C4-2B (cell line): ENCODE data around the gene UGT1A8.

Experiments
- ZFX ChIP-seq: fragments of 450-650 bp; IDR thresholded peaks from 2 replicates; pipeline ENCODE4 v1.6.1; 2017
- TF ChIP-seq, protein P1 (sequence below): fragments of 450-650 bp; conservative IDR thresholded peaks from 2 replicates; pipeline ENCODE4 v1.5.1; 2017; ENCODE audit warnings: mild to moderate bottlenecking

DNA sequence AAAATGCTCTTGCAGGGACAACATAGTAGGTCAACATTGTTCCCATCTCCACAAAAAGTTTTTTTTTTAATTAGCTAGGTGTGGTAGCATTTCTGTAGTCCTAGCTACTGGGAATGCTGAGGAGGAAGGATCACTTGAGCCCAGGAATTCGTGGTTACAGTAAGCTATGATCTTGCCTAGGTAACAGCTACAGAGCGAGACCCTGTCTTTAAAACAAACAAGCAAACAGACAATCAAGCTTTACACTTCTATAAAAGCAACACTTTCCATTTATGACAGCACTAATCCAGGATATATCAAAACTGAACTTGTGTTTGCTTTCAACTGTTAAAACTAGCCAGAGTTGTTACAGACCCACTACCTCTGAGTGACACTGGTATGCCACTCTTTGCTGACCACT is 123.4 kb downstream of the UGT1A8 start:
- TF ChIP-seq, protein P1, sequence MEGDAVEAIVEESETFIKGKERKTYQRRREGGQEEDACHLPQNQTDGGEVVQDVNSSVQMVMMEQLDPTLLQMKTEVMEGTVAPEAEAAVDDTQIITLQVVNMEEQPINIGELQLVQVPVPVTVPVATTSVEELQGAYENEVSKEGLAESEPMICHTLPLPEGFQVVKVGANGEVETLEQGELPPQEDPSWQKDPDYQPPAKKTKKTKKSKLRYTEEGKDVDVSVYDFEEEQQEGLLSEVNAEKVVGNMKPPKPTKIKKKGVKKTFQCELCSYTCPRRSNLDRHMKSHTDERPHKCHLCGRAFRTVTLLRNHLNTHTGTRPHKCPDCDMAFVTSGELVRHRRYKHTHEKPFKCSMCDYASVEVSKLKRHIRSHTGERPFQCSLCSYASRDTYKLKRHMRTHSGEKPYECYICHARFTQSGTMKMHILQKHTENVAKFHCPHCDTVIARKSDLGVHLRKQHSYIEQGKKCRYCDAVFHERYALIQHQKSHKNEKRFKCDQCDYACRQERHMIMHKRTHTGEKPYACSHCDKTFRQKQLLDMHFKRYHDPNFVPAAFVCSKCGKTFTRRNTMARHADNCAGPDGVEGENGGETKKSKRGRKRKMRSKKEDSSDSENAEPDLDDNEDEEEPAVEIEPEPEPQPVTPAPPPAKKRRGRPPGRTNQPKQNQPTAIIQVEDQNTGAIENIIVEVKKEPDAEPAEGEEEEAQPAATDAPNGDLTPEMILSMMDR: no peak
- TF ChIP-seq ZFX: no peak
